Transverse colon (tissue), 4 donors: ENCODE data around the gene TP53INP2. TPM values are rescaled to one million over a fixed set of nuclear protein-coding genes. Genes with fewer than 3 reads are reported as not detected.
"Not testable (repeated sequence)": the region's sequence is repeated elsewhere in the genome, so short reads cannot be mapped to it uniquely, and the experiment has no call there.

Experiments
- DNase-seq: peaks from one replicate; pipeline ENCODE4 v3.0.0-alpha.2; 2019
- H3K27ac ChIP-seq, 4 donors: fragments of 200-600 bp; sonication (generic); 2 replicates each; pipeline ENCODE4 v1.5.1; 2016 to 2018; ENCODE audit warnings: inconsistent platforms in 4 of 4
- H3K27me3 ChIP-seq: fragments of 200-600 bp; sonication (generic); 2 replicates; pipeline ENCODE4 v1.5.1; 2017; ENCODE audit warnings: inconsistent platforms
- H3K36me3 ChIP-seq, 4 donors: fragments of 200-600 bp; sonication (generic); 2 replicates each; pipeline ENCODE4 v1.5.1; 2017 to 2019; ENCODE audit warnings: inconsistent platforms in 4 of 4
- H3K4me1 ChIP-seq, 4 donors: fragments of 200-600 bp; sonication (generic); 2 replicates each; pipeline ENCODE4 v1.5.1; 2017 to 2020; ENCODE audit warnings: inconsistent platforms in 4 of 4
- H3K4me3 ChIP-seq, 4 donors: fragments of 200-600 bp; sonication (generic); 1 replicate in 1 of 4; 2 replicates in 3 of 4; pipeline versions ENCODE4 v1.5.1 to v1.6.1; 2017 to 2019; ENCODE audit warnings: inconsistent platforms in 4 of 4
- H3K9me3 ChIP-seq, 2 donors: fragments of 200-600 bp; sonication (generic); 2 replicates each; pipeline ENCODE4 v1.5.1; 2017 to 2019; ENCODE audit warnings: inconsistent platforms in 2 of 2
- EP300 ChIP-seq: sonication (generic); formaldehyde crosslinking; IDR thresholded peaks from one replicate; pipeline ENCODE4 v1.6.1; 2017; ENCODE audit warnings: antibody characterized with exemption, low read depth
- POLR2A ChIP-seq: fragments of 450-650 bp; IDR thresholded peaks from one replicate; pipeline ENCODE4 v1.6.1; 2016; ENCODE audit warnings: antibody characterized with exemption, mild to moderate bottlenecking, moderate library complexity
- POLR2AphosphoS5 ChIP-seq, 3 donors: sonication (generic); formaldehyde crosslinking; IDR thresholded peaks; one replicate each; pipeline ENCODE4 v1.6.1; 2016; ENCODE audit warnings: antibody characterized with exemption in 3 of 3
- WGBS, 2 donors: methylation state at CpG; one replicate each; pipeline ENCODE4 v1.1.5; 2018; ENCODE audit warnings: low coverage in 1 of 2; 5-methylcytosine and 5-hydroxymethylcytosine counted together
- in situ Hi-C, 4 donors: fragments of 200-750 bp; cut with MboI; loops; one replicate each; pipeline versions ENCODE4 v1.15.0 to v1.15.1; 2017; ENCODE audit warnings: low sequenced_read_pairs in 3 of 4, low pct_ligation_motif_present in 1 of 4, low pct_unique_long_range_greater_than_20kb in 1 of 4
- intact Hi-C: fragments of 100-400 bp; cut with DNase I; formaldehyde crosslinking; loops from one replicate; pipeline ENCODE4 v1.15.1; 2023; ENCODE audit warnings: low total_unique reads
- total RNA-seq, 4 donors: library from RNA; depleted of rRNA; stranded (reverse); fragments of >200 nt; gene quantifications; one replicate each; pipeline ENCODE4 v1.1.0, GENCODE V29; 2016
- TF ChIP-seq, protein P1 (sequence below), 5 experiments: fragments of 200-600 bp in 3 of 5; fragments of 450-650 bp in 2 of 5; sonication (generic) in 3 of 5; IDR thresholded peaks; 1 replicate in 2 of 5; 2 replicates in 3 of 5; pipeline ENCODE4 v1.5.1; 2016 to 2017; ENCODE audit warnings: antibody characterized with exemption in 5 of 5, inconsistent platforms in 3 of 5, mild to moderate bottlenecking in 2 of 5, moderate library complexity in 1 of 5

Gene TP53INP2, protein sequence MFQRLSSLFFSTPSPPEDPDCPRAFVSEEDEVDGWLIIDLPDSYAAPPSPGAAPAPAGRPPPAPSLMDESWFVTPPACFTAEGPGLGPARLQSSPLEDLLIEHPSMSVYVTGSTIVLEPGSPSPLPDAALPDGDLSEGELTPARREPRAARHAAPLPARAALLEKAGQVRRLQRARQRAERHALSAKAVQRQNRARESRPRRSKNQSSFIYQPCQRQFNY
- 10 to 100 TPM; 12.9 to 80.8 (median 57.9) TPM for total RNA-seq

DNA sequence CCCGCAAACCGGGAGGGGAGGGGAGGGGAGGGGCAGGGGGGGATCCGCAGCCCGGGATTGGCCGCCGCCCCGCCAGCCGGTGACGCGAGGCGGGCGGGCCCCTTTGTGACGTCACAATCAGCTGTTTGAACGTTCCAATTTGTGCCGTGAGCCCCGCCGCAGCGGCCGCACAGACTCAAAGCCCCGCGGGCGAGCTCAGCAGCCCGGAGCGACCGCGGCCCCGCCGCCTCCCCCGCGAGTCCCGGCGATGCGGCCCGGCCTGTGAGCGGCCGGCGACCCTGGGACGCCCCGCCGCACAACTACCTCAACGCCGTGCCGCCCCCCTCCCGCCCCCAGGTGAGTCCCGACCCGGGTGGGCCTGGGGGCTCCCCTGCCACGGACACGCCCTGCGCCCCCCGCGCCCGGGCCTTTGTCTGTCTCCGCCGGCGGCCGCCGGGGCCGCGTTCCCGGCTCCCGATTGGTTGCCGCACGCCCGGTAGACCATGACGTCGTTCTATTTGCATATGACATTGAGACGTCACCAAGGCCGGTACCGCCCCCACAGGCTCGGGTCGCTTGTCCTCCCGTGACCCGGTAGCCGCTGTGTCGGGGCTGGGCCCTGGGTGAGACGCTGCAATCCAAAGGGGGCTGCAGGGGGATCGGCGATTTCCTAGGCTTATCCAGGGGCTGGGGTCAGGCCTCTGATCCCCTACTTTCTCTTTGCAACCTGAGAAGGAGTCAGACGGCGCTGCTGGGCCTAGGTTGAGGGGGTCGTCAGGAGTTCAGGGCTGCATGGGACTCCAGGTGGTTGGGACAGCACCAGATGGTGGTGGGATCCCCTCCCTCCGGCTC is at the start of gene TP53INP2:
Gene TP53INP2, plus strand, starts transcription at position 168 of the 831 bp plus-strand sequence. CDS start 4,396 bp downstream, outside the sequence.
- DNase-seq = peak; percentile 96
- intact Hi-C loops (no loop called here), in situ Hi-C loops (loop anchor here in 3 of 4 donors (25.0 kb wide), 2 partner anchors 142 to 392 kb away; partner anchors contain the start of genes MAP1LC3A (in 2 of the 3) and AHCY (in 1 of the 3))
- no peaks in the 10 kb centered on the region for H3K27me3 ChIP-seq
- no peaks in the 10 kb centered on the region for H3K36me3 ChIP-seq
- H3K9me3 ChIP-seq = no peaks in the 10 kb centered on the region
- peak within 1 kb of the TSS; percentile 69 to 97 (median 78) for H3K4me3 ChIP-seq
- peak within 1 kb of the TSS; percentile 98 to 100 (median 100) for H3K27ac ChIP-seq
- peaks cover 16 to 47% (median 38%) of the 10 kb centered on the region in 4 donors for H3K4me1 ChIP-seq
- TF ChIP-seq POLR2A = peak; percentile 53
- TF ChIP-seq, protein P1, sequence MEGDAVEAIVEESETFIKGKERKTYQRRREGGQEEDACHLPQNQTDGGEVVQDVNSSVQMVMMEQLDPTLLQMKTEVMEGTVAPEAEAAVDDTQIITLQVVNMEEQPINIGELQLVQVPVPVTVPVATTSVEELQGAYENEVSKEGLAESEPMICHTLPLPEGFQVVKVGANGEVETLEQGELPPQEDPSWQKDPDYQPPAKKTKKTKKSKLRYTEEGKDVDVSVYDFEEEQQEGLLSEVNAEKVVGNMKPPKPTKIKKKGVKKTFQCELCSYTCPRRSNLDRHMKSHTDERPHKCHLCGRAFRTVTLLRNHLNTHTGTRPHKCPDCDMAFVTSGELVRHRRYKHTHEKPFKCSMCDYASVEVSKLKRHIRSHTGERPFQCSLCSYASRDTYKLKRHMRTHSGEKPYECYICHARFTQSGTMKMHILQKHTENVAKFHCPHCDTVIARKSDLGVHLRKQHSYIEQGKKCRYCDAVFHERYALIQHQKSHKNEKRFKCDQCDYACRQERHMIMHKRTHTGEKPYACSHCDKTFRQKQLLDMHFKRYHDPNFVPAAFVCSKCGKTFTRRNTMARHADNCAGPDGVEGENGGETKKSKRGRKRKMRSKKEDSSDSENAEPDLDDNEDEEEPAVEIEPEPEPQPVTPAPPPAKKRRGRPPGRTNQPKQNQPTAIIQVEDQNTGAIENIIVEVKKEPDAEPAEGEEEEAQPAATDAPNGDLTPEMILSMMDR (IDR thresholded peaks at IDR 0.05) = no peak
- TF ChIP-seq EP300 = no peak
- TF ChIP-seq POLR2AphosphoS5 (IDR thresholded peaks at IDR 0.05) = peak; percentile 29 to 89 (median 87)
- WGBS, 2 donors = 2% methylated on average over 37 of the region's 82 CpGs; no CpG with 5 or more reads in 1 of the 2 donors

DNA sequence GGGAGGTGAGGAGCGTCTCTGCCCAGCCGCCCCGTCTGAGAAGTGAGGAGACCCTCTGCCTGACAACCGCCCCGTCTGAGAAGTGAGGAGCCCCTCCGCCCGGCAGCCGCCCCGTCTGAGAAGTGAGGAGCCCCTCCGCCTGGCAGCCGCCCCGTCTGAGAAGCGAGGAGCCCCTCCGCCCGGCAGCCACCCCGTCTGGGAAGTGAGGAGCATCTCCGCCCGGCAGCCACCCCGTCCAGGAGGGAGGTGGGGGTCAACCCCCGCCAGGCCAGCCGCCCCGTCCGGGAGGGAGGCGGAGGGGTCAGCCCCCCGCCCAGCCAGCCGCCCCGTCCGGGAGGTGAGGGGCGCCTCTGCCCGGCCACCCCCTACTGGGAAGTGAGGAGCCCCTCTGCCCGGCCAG is 45.5 kb upstream of the TP53INP2 start:
- intact Hi-C loops, in situ Hi-C loops: not testable (repeated sequence)
- no CpG with 5 or more reads among the region's 31 CpGs for WGBS, 2 donors

DNA sequence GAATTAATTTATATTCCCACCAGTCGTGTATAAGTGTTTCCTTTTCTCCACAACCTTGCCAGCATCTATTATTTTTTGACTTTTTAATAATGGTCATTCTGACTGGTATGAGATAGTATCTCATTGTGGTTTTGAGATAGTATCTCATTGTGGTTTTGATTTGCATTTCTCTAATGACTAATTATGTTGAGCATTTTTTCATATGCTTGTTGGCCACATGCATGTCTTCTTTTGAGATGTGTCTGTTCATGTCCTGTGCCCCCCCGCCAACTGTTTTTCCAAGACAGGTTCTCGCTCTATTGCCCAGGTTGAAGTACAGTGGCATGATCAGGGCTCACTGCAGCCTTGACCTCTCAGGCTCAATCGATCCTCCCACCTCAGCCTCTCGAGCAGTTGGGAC is 42.3 kb upstream of the TP53INP2 start:
- H3K9me3 ChIP-seq, H3K27ac ChIP-seq, DNase-seq, H3K4me1 ChIP-seq, H3K4me3 ChIP-seq, in situ Hi-C loops, intact Hi-C loops, H3K27me3 ChIP-seq, H3K36me3 ChIP-seq: not testable (repeated sequence)
- WGBS, 2 donors = 76 to 84% methylated on average over 4 to 5 of the region's 5 CpGs

More for the DNA sequence above, 45.5 kb upstream of the TP53INP2 start:
- not testable (repeated sequence) for H3K9me3 ChIP-seq, H3K27me3 ChIP-seq, H3K27ac ChIP-seq, H3K36me3 ChIP-seq, H3K4me3 ChIP-seq, H3K4me1 ChIP-seq, DNase-seq

DNA sequence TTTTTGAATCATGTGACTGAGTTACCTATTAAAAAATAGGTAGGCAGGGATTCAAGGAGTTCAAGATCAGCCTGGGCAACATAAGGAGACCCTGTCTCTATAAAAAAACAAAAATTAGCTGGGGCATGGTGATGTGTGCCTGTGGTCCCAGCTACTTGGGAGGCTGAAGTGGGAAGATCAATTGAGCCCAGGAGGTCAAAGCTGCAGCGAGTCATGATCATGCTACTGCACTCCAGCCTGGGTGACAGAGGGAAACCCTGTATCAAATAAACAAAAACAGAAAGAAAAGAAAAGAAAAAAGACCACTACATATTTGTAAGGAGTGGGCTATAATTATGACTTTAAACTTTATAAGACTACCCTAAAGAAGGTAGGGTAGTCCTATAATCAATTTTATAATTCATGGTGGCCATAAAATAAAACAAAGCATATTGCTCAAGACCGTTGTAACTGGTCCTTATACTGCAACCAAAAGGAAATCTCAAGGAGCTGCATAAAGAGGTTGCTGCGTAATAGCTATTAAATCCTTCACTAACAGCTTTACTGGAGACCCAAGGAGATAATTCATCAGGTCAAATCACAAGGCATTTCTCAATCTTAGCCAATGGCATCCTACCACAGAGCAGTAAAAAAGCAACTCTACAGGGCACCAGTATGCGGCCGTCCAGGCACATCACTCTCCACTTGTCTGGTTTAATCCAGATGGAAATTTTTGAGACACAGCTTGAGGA is 40.8 kb upstream of the TP53INP2 start:
- H3K27me3 ChIP-seq = no peaks in the 10 kb centered on the region
- no peak overlapping the region for H3K4me3 ChIP-seq
- no peak overlapping the region for H3K27ac ChIP-seq
- intact Hi-C loops (no loop called here), in situ Hi-C loops (no loop called here)
- TF ChIP-seq, protein P1 (IDR thresholded peaks at IDR 0.05) = no peak
- no peak for TF ChIP-seq EP300
- no peak for TF ChIP-seq POLR2AphosphoS5 (IDR thresholded peaks at IDR 0.05)
- no peak for TF ChIP-seq POLR2A
- no peaks in the 10 kb centered on the region for H3K9me3 ChIP-seq
- no peak for DNase-seq
- 78 to 100% methylated on average over 3 to 5 of the region's 5 CpGs for WGBS, 2 donors
- H3K4me1 ChIP-seq = no peaks in the 10 kb centered on the region
- no peaks in the 10 kb centered on the region for H3K36me3 ChIP-seq

DNA sequence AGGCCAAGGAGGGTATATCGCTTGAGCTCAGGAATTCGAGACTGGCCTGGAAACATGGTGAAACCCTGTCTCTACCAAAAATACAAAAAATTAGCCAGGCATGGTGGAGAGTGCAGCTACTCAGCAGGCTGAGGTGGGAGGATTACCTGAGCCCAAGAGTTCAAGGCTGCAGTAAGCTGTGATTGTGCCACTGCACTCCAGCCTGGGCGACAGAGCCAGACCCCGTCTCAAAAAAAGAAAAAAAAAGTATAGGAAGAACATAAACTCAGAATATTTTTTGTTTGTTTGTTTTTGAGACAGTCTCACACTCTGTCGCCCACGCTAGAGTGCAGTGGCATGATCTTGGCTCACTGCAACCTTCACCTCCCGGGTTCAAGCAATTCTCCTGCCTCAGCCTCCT is 39.4 kb upstream of the TP53INP2 start:
- H3K4me3 ChIP-seq, H3K9me3 ChIP-seq, H3K27ac ChIP-seq, H3K36me3 ChIP-seq, intact Hi-C loops, in situ Hi-C loops, DNase-seq, H3K27me3 ChIP-seq, H3K4me1 ChIP-seq: not testable (repeated sequence)
- WGBS, 2 donors = 97 to 98% methylated on average over 7 of the region's 7 CpGs
